GM13976 (cell line): Measurements from ENCODE around the gene DPP6.
"Not testable (repeated sequence)": the region's sequence is repeated elsewhere in the genome, so short reads cannot be mapped to it uniquely, and the experiment has no call there.

Experiments used
- DNase-seq: peaks from one replicate; pipeline ENCODE4 v3.0.0; 2012; ENCODE audit warnings: low spot score
- CTCF ChIP-seq: IDR thresholded peaks from 2 replicates; pipeline ENCODE4 v1.5.1; 2012; ENCODE audit warnings: borderline replicate concordance, mild to moderate bottlenecking; ENCODE audit not compliant: insufficient read depth; ENCODE audit errors: extremely low read depth, missing control alignments, control extremely low read depth
- in situ Hi-C: fragments of 300-500 bp; cut with MboI; formaldehyde crosslinking; loops from one replicate; pipeline ENCODE4 v1.12.0; 2022; ENCODE audit warnings: low sequenced_read_pairs, mixed read lengths, inconsistent platforms; ENCODE audit not compliant: unreplicated experiment

Gene DPP6

GRCh38 chr7:154132617-154133016, 80.4 kb downstream of the DPP6 start:
- DNase-seq, in situ Hi-C loops: not testable (repeated sequence)

- DNase-seq, in situ Hi-C loops: not testable (repeated sequence)
Measured at GRCh38 chr7:154133703-154134277, 81.6 kb downstream of the DPP6 start.

GRCh38 chr7:154134698-154135097, 82.5 kb downstream of the DPP6 start:
- DNase-seq, in situ Hi-C loops: not testable (repeated sequence)

GRCh38 chr7:154135646-154136045, 83.4 kb downstream of the DPP6 start:
- DNase-seq, in situ Hi-C loops: not testable (repeated sequence)

GRCh38 chr7:154145922-154146706, 93.9 kb downstream of the DPP6 start:
- in situ Hi-C loops, DNase-seq: not testable (repeated sequence)

- DNase-seq, in situ Hi-C loops: not testable (repeated sequence)
Measured at GRCh38 chr7:154146707-154147038, 94.5 kb downstream of the DPP6 start.

- in situ Hi-C loops, DNase-seq: not testable (repeated sequence)
Measured at GRCh38 chr7:154148791-154149516, 96.8 kb downstream of the DPP6 start.

GRCh38 chr7:154150656-154151055, 98.5 kb downstream of the DPP6 start:
- in situ Hi-C loops, DNase-seq: not testable (repeated sequence)

GRCh38 chr7:154151306-154151705, 99.1 kb downstream of the DPP6 start:
- DNase-seq, in situ Hi-C loops: not testable (repeated sequence)

- DNase-seq, in situ Hi-C loops: not testable (repeated sequence)
Measured at GRCh38 chr7:154155928-154156327, 103.7 kb downstream of the DPP6 start.

GRCh38 chr7:154162921-154163320, 110.7 kb downstream of the DPP6 start:
- DNase-seq, in situ Hi-C loops: not testable (repeated sequence)

- DNase-seq, in situ Hi-C loops: not testable (repeated sequence)
Measured at GRCh38 chr7:154163642-154164041, 111.4 kb downstream of the DPP6 start.

- TF ChIP-seq CTCF: no peak
- in situ Hi-C loops: no loop called here
- no peak for DNase-seq
Measured at GRCh38 chr7:154167051-154167450, 114.9 kb downstream of the DPP6 start.
